GM21381 (cell line): ENCODE measurements around the gene C1S.
"Not testable (repeated sequence)": the region's sequence is repeated elsewhere in the genome, so short reads cannot be mapped to it uniquely, and the experiment has no call there.

Experiments used
- ATAC-seq: cut with Tn5 transposase; IDR thresholded peaks from one replicate; pipeline ENCODE4 v1.9.1; 2021; ENCODE audit warnings: mild to moderate bottlenecking, moderate library complexity; ENCODE audit not compliant: unreplicated experiment

The C1S gene

GRCh38 chr12:7060353-7060954 lies at the start of gene C1S:
C1S (plus strand) TSS chr12:7060718; CDS start chr12:7061913, 1,195 bp downstream.
- ATAC-seq: no peak

GRCh38 chr12:7011398-7011797 lies 49.1 kb upstream of the C1S start:
- ATAC-seq: not testable (repeated sequence)

GRCh38 chr12:7012024-7012607 lies 48.4 kb upstream of the C1S start:
- no peak for ATAC-seq

- no peak for ATAC-seq
These were observed 47.4 kb upstream of the C1S start for GRCh38 chr12:7013101-7013500.

- ATAC-seq: no peak
These were observed 44.8 kb upstream of the C1S start for GRCh38 chr12:7015555-7016370.

GRCh38 chr12:7016958-7017571 lies 43.5 kb upstream of the C1S start:
- no peak for ATAC-seq

- no peak for ATAC-seq
These were observed 42.6 kb upstream of the C1S start for GRCh38 chr12:7017870-7018349.

- ATAC-seq: peak; percentile 90
These were observed 42.0 kb upstream of the C1S start, which contains the start of gene LPCAT3 for GRCh38 chr12:7018350-7019042. LPCAT3 (minus strand) TSS chr12:7018476; CDS start chr12:7018424, 52 bp downstream.

GRCh38 chr12:7019043-7019569 lies 41.4 kb upstream of the C1S start:
- ATAC-seq: no peak

GRCh38 chr12:7021956-7022355 lies 38.6 kb upstream of the C1S start:
- ATAC-seq: no peak

GRCh38 chr12:7023114-7023513 lies 37.4 kb upstream of the C1S start:
- no peak for ATAC-seq

- no peak for ATAC-seq
These were observed 33.7 kb upstream of the C1S start for GRCh38 chr12:7026854-7027253.

GRCh38 chr12:7031306-7031705 lies 29.2 kb upstream of the C1S start:
- ATAC-seq: no peak

GRCh38 chr12:7032990-7033389 lies 27.5 kb upstream of the C1S start:
- ATAC-seq: no peak

GRCh38 chr12:7034464-7034863 lies 26.1 kb upstream of the C1S start:
- no peak for ATAC-seq

GRCh38 chr12:7035463-7035862 lies 25.1 kb upstream of the C1S start:
- ATAC-seq: no peak

GRCh38 chr12:7037411-7037810 lies 23.1 kb upstream of the C1S start:
- ATAC-seq: not testable (repeated sequence)

GRCh38 chr12:7038591-7038990 lies 21.9 kb upstream of the C1S start:
- no peak for ATAC-seq

GRCh38 chr12:7039403-7039802 lies 21.1 kb upstream of the C1S start:
- no peak for ATAC-seq

- no peak for ATAC-seq
These were observed 17.7 kb upstream of the C1S start for GRCh38 chr12:7042842-7043241.

GRCh38 chr12:7045913-7046312 lies 14.6 kb upstream of the C1S start:
- no peak for ATAC-seq
